Fibroblast of the aortic adventitia (primary cell): Measurements from ENCODE around the gene TAC3. TPM values are rescaled to one million over a fixed set of nuclear protein-coding genes. Genes with fewer than 3 reads are reported as not detected.
"Not testable (repeated sequence)": the region's sequence is repeated elsewhere in the genome, so short reads cannot be mapped to it uniquely, and the experiment has no call there.

ENCODE experiments used
- DNase-seq: peaks from one replicate; pipeline ENCODE4 v3.0.0-alpha.2; 2010; ENCODE audit warnings: low read depth
- H3K4me3 ChIP-seq: 2 replicates; pipeline ENCODE4 v1.5.1; 2011; ENCODE audit warnings: low read depth, mild to moderate bottlenecking, control low read depth, low read length, moderate library complexity
- CTCF ChIP-seq: IDR thresholded peaks from 2 replicates; pipeline ENCODE4 v1.5.1; 2011; ENCODE audit warnings: mild to moderate bottlenecking, low read length, control low read depth, inconsistent platforms; ENCODE audit not compliant: insufficient read depth
- total RNA-seq: library from RNA; depleted of rRNA; stranded (reverse); fragments of >200 nt; gene quantifications from 2 replicates; pipeline ENCODE4 v1.2.3, GENCODE V29; 2012; ENCODE audit warnings: low replicate concordance

TAC3 gene
- total RNA-seq, result not detected in 2 replicates

DNA sequence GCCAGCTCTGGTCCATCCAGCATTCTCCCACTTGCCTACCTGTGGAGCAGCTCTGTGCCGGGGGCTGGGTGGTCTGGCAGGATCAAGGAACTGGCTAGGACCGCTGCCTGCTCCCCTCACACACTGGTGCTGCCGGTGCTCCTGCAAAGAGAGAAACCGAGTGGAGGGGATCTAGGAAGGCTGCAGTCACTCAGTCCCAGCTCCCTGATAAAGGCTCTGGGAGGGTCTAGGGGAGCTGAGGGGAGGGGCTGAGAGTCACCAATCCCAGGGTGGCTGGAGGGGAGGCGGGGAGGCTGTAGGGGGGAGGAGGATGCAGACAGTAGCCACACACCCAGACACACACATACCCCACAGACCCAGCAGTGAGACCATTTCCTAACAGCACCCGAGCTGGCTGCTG lies at the start of gene TAC3:
Gene TAC3 (minus strand): TSS at position 182 of the 400 bp plus-strand sequence. CDS start 732 bp downstream, outside the sequence.
- no peak within 1 kb of the TSS for H3K4me3 ChIP-seq
- TF ChIP-seq CTCF, result no peak
- DNase-seq, result no peak

GRCh38 chr12:57063991-57064685 lies 47.8 kb upstream of the TAC3 start:
- no peak overlapping the region for H3K4me3 ChIP-seq
- TF ChIP-seq CTCF, result no peak
- DNase-seq, result no peak

- H3K4me3 ChIP-seq, result no peak overlapping the region
- TF ChIP-seq CTCF, result no peak
Observed at GRCh38 chr12:57058454-57058853, 42.1 kb upstream of the TAC3 start.

GRCh38 chr12:57057067-57057751 lies 40.9 kb upstream of the TAC3 start:
- H3K4me3 ChIP-seq, result no peak overlapping the region
- no peak for DNase-seq
- TF ChIP-seq CTCF, result no peak

More at GRCh38 chr12:57058454-57058853, 42.1 kb upstream of the TAC3 start:
- DNase-seq, result no peak

GRCh38 chr12:57055824-57056223 lies 39.5 kb upstream of the TAC3 start:
- no peak for DNase-seq

DNA sequence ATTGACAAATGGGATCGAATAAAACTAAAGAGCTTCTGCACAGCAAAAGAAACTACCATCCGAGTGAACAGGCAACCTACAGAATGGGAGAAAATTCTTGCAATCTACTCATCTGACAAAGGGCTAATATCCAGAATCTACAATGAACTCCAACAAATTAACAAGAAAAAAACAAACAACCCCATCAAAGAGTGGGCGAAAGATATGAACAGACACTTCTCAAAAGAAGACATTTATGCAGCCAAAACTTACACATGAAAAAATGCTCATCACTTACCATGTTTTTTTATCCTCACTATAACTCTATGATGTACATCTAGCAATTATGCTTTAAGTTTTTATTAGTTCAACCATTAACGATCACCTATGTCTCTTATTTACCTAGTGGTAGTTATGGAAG lies 37.6 kb upstream of the TAC3 start:
- DNase-seq, H3K4me3 ChIP-seq: not testable (repeated sequence)

More at GRCh38 chr12:57055824-57056223, 39.5 kb upstream of the TAC3 start:
- no peak overlapping the region for H3K4me3 ChIP-seq
- no peak for TF ChIP-seq CTCF

- DNase-seq, result not testable (repeated sequence)
Observed at GRCh38 chr12:57053146-57053545, 36.8 kb upstream of the TAC3 start.

More at GRCh38 chr12:57053146-57053545, 36.8 kb upstream of the TAC3 start:
- H3K4me3 ChIP-seq, result not testable (repeated sequence)
